Endothelial cell of umbilical vein (primary cell): ENCODE data around the gene LSM7. TPM values are rescaled to one million over a fixed set of nuclear protein-coding genes. Genes with fewer than 3 reads are reported as not detected.

ENCODE experiments used
- BruUV-seq: library from RNA; stranded (reverse); fragments of 400-500 nt; replicated peaks from 2 replicates; lab custom pipeline; 2021; lab: Mats Ljungman, UMichigan
- CTCF ChIA-PET: fragments of 300-600, 350-600 bp; sonication (Branson Sonifier 250); formaldehyde crosslinking; loops from one replicate; lab custom pipeline; 2021; ENCODE audit warnings: antibody characterized with exemption, inconsistent platforms; lab: Charles Lee
- POLR2A ChIA-PET: fragments of 300-600, 350-600 bp; sonication (Branson Sonifier 250); formaldehyde crosslinking; loops from one replicate; lab custom pipeline; 2021; ENCODE audit warnings: antibody characterized with exemption, inconsistent platforms; lab: Charles Lee
- DNase-seq: peaks from one replicate; pipeline ENCODE4 v3.0.0-alpha.2; 2011; ENCODE audit warnings: low read depth, low spot score
- FAIRE-seq: peaks from 2 replicates; lab custom pipeline; 2011; peaks lifted over from hg19 to GRCh38; lab: Jason Lieb, UNC
- H2AFZ ChIP-seq: 2 replicates; pipeline ENCODE4 v1.6.0; 2012; ENCODE audit warnings: low read depth, low read length, control low read depth, inconsistent platforms
- H3K27ac ChIP-seq: 2 replicates; pipeline ENCODE4 v1.5.1; 2011; ENCODE audit warnings: low read depth, mild to moderate bottlenecking, control low read depth, low read length, moderate library complexity; ENCODE audit not compliant: insufficient read depth
- H3K27me3 ChIP-seq, 2 experiments: 2 replicates each; pipeline versions ENCODE4 v1.6.0 to v1.6.1; 2011; ENCODE audit warnings: low read length in 2 of 2, mixed read lengths in 1 of 2; ENCODE audit not compliant: control insufficient read depth in 2 of 2, insufficient read depth in 2 of 2
- H3K36me3 ChIP-seq, 2 experiments: 2 replicates in 1 of 2; 3 replicates in 1 of 2; pipeline ENCODE4 v1.5.1; 2011; ENCODE audit warnings: low read length in 2 of 2, mild to moderate bottlenecking in 1 of 2, moderate library complexity in 1 of 2; ENCODE audit not compliant: control insufficient read depth in 2 of 2, insufficient read depth in 2 of 2; ENCODE audit errors: extremely low read depth in 1 of 2
- H3K4me1 ChIP-seq: 3 replicates; pipeline ENCODE4 v1.5.1; 2011; ENCODE audit warnings: mild to moderate bottlenecking, low read length; ENCODE audit not compliant: control insufficient read depth, insufficient read depth; ENCODE audit errors: extremely low read depth
- H3K4me2 ChIP-seq: 2 replicates; pipeline ENCODE4 v1.6.1; 2011; ENCODE audit warnings: low read length, control low read depth, mixed read lengths; ENCODE audit not compliant: insufficient read depth
- H3K4me3 ChIP-seq, 3 experiments: fragments of 200-600 bp in 1 of 3; sonication (generic), shearing (Covaris generic) in 1 of 3; replicated peaks in 1 of 3; 2 replicates each; pipeline ENCODE4 v1.5.1; 2011 to 2016; ENCODE audit warnings: control low read depth in 3 of 3, low read length in 3 of 3, mild to moderate bottlenecking in 2 of 3, inconsistent platforms in 1 of 3, low read depth in 1 of 3, moderate library complexity in 1 of 3; ENCODE audit not compliant: insufficient read depth in 1 of 3
- H3K79me2 ChIP-seq: 2 replicates; pipeline ENCODE4 v1.6.0; 2012; ENCODE audit warnings: low read length, inconsistent platforms; ENCODE audit not compliant: control insufficient read depth, insufficient read depth
- H3K9ac ChIP-seq: replicated peaks from 2 replicates; pipeline ENCODE3; 2011; ENCODE audit warnings: low read length, control low read depth; ENCODE audit not compliant: insufficient read depth; ENCODE audit errors: extremely low read depth
- H3K9me1 ChIP-seq: replicated peaks from 3 replicates; pipeline ENCODE4 v1.6.0; 2011; ENCODE audit warnings: mild to moderate bottlenecking, low read length; ENCODE audit not compliant: control insufficient read depth, insufficient read depth; ENCODE audit errors: extremely low read depth
- H3K9me3 ChIP-seq: replicated peaks from 2 replicates; pipeline ENCODE4 v1.5.1; 2012; ENCODE audit warnings: low read length, inconsistent platforms; ENCODE audit not compliant: control insufficient read depth, insufficient read depth
- H4K20me1 ChIP-seq: replicated peaks from 2 replicates; pipeline ENCODE3; 2011; ENCODE audit warnings: mild to moderate bottlenecking, low read length; ENCODE audit not compliant: control insufficient read depth, insufficient read depth; ENCODE audit errors: extremely low read depth
- CTCF ChIP-seq, 2 donors: IDR thresholded peaks; 1 replicate in 1 of 2; 2 replicates in 1 of 2; pipeline ENCODE4 v1.5.1; 2011; ENCODE audit warnings: low read length in 2 of 2, mild to moderate bottlenecking in 2 of 2, moderate library complexity in 2 of 2, control low read depth in 1 of 2, inconsistent platforms in 1 of 2, low read depth in 1 of 2; ENCODE audit not compliant: insufficient read depth in 1 of 2; ENCODE audit errors: extremely low read depth in 1 of 2
- EZH2 ChIP-seq: IDR thresholded peaks from 2 replicates; pipeline ENCODE4 v1.6.1; 2012; ENCODE audit warnings: borderline replicate concordance, low read depth, mild to moderate bottlenecking, moderate library complexity, low read length, inconsistent platforms; ENCODE audit not compliant: severe bottlenecking
- FOS ChIP-seq: IDR thresholded peaks from 2 replicates; pipeline ENCODE4 v1.6.1; 2011; ENCODE audit warnings: mild to moderate bottlenecking, low read length, moderate library complexity, borderline replicate concordance; ENCODE audit not compliant: insufficient read depth
- GATA2 ChIP-seq: IDR thresholded peaks from 2 replicates; pipeline ENCODE4 v1.7.0; 2011; ENCODE audit warnings: low read depth, mild to moderate bottlenecking, moderate library complexity, mixed read lengths, low read length; ENCODE audit not compliant: insufficient read length, insufficient read depth
- JUN ChIP-seq: IDR thresholded peaks from 2 replicates; pipeline ENCODE4 v1.6.1; 2011; ENCODE audit warnings: borderline replicate concordance, low read depth; ENCODE audit not compliant: insufficient read length, insufficient read depth
- MAX ChIP-seq: IDR thresholded peaks from 2 replicates; pipeline ENCODE4 v1.6.1; 2011; ENCODE audit not compliant: insufficient read depth, insufficient read length
- MYC ChIP-seq: IDR thresholded peaks from one replicate; pipeline ENCODE4 v1.6.1; 2011; ENCODE audit warnings: mild to moderate bottlenecking, low read depth, low read length
- POLR2A ChIP-seq: IDR thresholded peaks from 2 replicates; pipeline ENCODE4 v1.6.1; 2012; ENCODE audit warnings: low read depth, mild to moderate bottlenecking, control low read depth, low read length
- POLR2AphosphoS5 ChIP-seq: IDR thresholded peaks from 2 replicates; pipeline ENCODE4 v1.6.1; 2012; ENCODE audit warnings: low read depth, mild to moderate bottlenecking, control low read depth, low read length, moderate library complexity; ENCODE audit not compliant: insufficient read depth
- dilution Hi-C: fragments of 300-500 bp; cut with MboI; formaldehyde crosslinking; loops from one replicate; pipeline ENCODE4 v1.15.0; 2019; ENCODE audit warnings: low sequenced_read_pairs; ENCODE audit not compliant: extremely low pct_ligation_motif_present
- intact Hi-C: fragments of 100-400 bp; cut with micrococcal nuclease; formaldehyde crosslinking; loops from one replicate; pipeline ENCODE4 v1.10.0; 2022
- polyA plus RNA-seq, 4 experiments: library from polyadenylated mRNA; depleted of rRNA in 3 of 4; stranded (reverse) in 3 of 4; unstranded in 1 of 4; fragments of >200 nt; gene quantifications; 2 replicates each; pipeline versions ENCODE4 v1.2.1 to v1.2.3, GENCODE V29; 2011 to 2012; ENCODE audit warnings: missing spikeins in 1 of 4
- total RNA-seq: library from RNA; stranded (reverse); gene quantifications from 2 replicates; pipeline ENCODE4 v1.2.3, GENCODE V29; 2021

The LSM7 gene
- total and polyA plus RNA-seq, 2 donors (not counting 3 experiments of a cell fraction or from before 2014, with no cell fraction given): 124 to 673 TPM

- Histone ChIP-seq H3K79me2 (peaks cover 40% of the 10 kb centered on the region), H3K4me1 (peaks cover 27% of the 10 kb centered on the region), H3K27me3 (no peaks in the 10 kb centered on the region), H3K36me3 (peaks cover 2 to 18% of the 10 kb centered on the region in 2 experiments), H4K20me1 (no peaks in the 10 kb centered on the region), H2AFZ (no peak overlapping the region), H3K4me3 (no peak overlapping the region), H3K9me3 (no peaks in the 10 kb centered on the region), H3K4me2 (no peak overlapping the region), H3K27ac (no peak overlapping the region), H3K9ac (no peak overlapping the region), H3K9me1 (no peaks in the 10 kb centered on the region)
- ChIA-PET POLR2A (no interaction called here), CTCF (interaction anchor here (0.6 to 3.2 kb wide), 13 partner anchors 13 to 327 kb away, joined by 3 to 13 read pairs (median 3); partner anchors contain the start of gene PLEKHJ1)
- peak; percentile 60 for DNase-seq
- peak; percentile 86 for FAIRE-seq
- no TSS peak for BruUV-seq
- TF ChIP-seq MAX: no peak
- peak; percentile 43 to 56 for TF ChIP-seq CTCF (IDR thresholded peaks at IDR 0.05; ENCODE audit: extremely low read depth in 1 of 2, insufficient read depth in 1 of 2, low read depth in 1 of 2, low read length in 2 of 2)
- dilution Hi-C loops (no loop called here), intact Hi-C loops (loop anchor here (1.0 to 5.0 kb wide), 3 partner anchors 41 to 337 kb away; no protein-coding TSS in a partner anchor)
Observed at GRCh38 chr19:2274931-2275535, 53.4 kb downstream of the LSM7 start.

- intact Hi-C loops: loop anchor here (5.0 kb wide), 1 partner anchor 338 kb away; no protein-coding TSS in a partner anchor
- Histone ChIP-seq H4K20me1 (no peaks in the 10 kb centered on the region), H3K27ac (peak overlapping the region; percentile 26), H3K4me1 (peaks cover 27% of the 10 kb centered on the region), H3K4me3 (no peak overlapping the region), H2AFZ (no peak overlapping the region), H3K9me1 (no peaks in the 10 kb centered on the region), H3K9me3 (no peaks in the 10 kb centered on the region), H3K36me3 (peaks cover 2 to 18% of the 10 kb centered on the region in 2 experiments), H3K4me2 (no peak overlapping the region), H3K27me3 (no peaks in the 10 kb centered on the region), H3K79me2 (peaks cover 47% of the 10 kb centered on the region), H3K9ac (peak overlapping the region; percentile 19)
- BruUV-seq: no TSS peak
- DNase-seq (no peak), FAIRE-seq (no peak)
- ChIA-PET POLR2A (no interaction called here), CTCF (interaction anchor here (0.6 to 3.2 kb wide), 10 partner anchors 14 to 328 kb away, joined by 3 to 13 read pairs (median 4); partner anchors contain the start of gene PLEKHJ1)
- dilution Hi-C loops: no loop called here
- TF ChIP-seq JUN: no peak
- TF ChIP-seq POLR2A: no peak
- TF ChIP-seq CTCF (IDR thresholded peaks at IDR 0.05; ENCODE audit: extremely low read depth in 1 of 2, insufficient read depth in 1 of 2, low read depth in 1 of 2, low read length in 2 of 2): no peak
- TF ChIP-seq MYC: no peak
- no peak for TF ChIP-seq POLR2AphosphoS5
- no peak for TF ChIP-seq EZH2
- TF ChIP-seq MAX: no peak
- TF ChIP-seq FOS: no peak
- TF ChIP-seq GATA2: no peak
Observed at GRCh38 chr19:2274185-2274711, 54.1 kb downstream of the LSM7 start.
